Neural cell (in vitro differentiated cells): ENCODE data around the gene OXER1.

ENCODE experiments used
- CTCF ChIP-seq: fragments of 450-650 bp; IDR thresholded peaks from 2 replicates; pipeline ENCODE4 v1.5.1; 2014; ENCODE audit warnings: antibody characterized with exemption, mild to moderate bottlenecking, moderate library complexity; ENCODE audit not compliant: poor library complexity, severe bottlenecking
- EZH2 ChIP-seq: fragments of 200-600, 300-800 bp; shearing (Covaris generic), sonication (generic); IDR thresholded peaks from 2 replicates; pipeline ENCODE4 v1.6.1; 2014; ENCODE audit warnings: antibody characterized with exemption, low read length, borderline replicate concordance, mild to moderate bottlenecking; ENCODE audit not compliant: insufficient read depth, poor library complexity, severe bottlenecking
- RAD21 ChIP-seq: fragments of 450-650 bp; conservative IDR thresholded peaks from 2 replicates; pipeline ENCODE4 v1.6.1; 2014; ENCODE audit warnings: antibody characterized with exemption, mild to moderate bottlenecking, moderate library complexity

- no peak for TF ChIP-seq CTCF
- no peak for TF ChIP-seq RAD21
- TF ChIP-seq EZH2: no peak
These were observed 22.8 kb upstream of the OXER1 start for GRCh38 chr2:42786561-42787345.
